Stimulated activated CD4-positive, alpha-beta T cell treated with anti-CD3 and anti-CD28 coated beads, Interleukin-4, amount 100 ng/mL, for 1 hour (primary cell): ENCODE results near the gene DSCAM.

Source experiments
- DNase-seq: peaks from one replicate; pipeline ENCODE4 v3.0.0-alpha.2; 2020

Gene DSCAM

GRCh38 chr21:40595806-40596205 is 251.2 kb downstream of the DSCAM start:
- no peak for DNase-seq

GRCh38 chr21:40587736-40588346 is 259.1 kb downstream of the DSCAM start:
- DNase-seq, result no peak

- no peak for DNase-seq
Measured at GRCh38 chr21:40586575-40586974, 260.4 kb downstream of the DSCAM start.

DNA sequence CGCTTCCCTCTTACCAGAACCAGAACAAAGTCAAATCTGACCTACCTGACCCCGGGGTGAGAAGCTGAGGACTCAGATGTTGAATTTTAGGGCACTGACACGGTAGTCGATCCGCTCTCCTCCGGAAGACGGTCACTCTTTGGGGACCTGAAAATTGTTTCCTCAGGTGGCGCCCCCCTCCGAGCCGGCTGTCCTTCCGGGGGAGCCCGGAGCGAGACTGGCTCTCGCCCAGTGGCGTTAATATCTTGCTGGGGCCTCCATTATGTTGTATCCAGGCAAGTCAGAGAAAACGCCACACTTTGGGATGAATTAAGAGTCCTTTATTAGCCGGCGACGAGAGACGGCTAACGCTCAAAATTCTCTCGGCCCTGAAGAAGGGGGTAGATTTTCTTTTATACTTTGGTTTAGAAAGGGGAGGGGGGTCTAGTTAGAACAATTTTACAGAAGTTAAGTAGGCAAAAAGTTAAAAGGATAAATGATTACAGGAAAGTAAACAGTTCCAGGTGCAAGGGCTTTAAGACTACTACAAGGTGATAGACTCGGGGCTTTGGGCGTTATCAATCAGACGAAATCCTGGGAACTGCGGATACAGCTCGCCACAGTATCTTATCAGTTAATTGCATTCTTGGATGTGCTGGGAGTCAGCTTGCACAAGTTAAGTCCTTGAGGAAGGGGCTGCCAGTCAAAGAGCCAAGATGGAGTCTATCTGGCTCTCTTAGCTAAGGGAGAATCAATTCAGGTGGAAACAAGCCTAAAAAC is 269.5 kb downstream of the DSCAM start:
- no peak for DNase-seq

DNA sequence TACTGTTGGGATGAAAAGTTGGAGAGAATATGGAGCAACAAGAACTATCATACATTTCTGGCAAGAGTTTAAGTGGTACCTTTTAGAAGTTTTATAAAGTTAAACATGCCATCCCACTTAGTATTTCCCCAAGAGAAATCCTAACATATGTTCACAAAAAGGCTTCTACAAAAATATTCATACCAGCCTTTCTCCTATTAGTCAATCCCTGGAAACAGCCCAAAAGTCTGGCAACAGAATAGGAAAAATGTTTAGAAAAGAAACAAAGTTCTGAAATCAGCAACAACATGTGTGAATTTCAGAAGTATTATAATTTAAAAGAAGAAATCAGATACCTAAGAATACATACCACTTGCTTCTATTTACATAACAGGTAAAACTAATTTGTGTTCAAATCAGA is 271.0 kb downstream of the DSCAM start:
- DNase-seq, result no peak

- no peak for DNase-seq
Measured at GRCh38 chr21:40569357-40569756, 277.6 kb downstream of the DSCAM start.

GRCh38 chr21:40568807-40569206 is 278.2 kb downstream of the DSCAM start:
- DNase-seq, result no peak

- no peak for DNase-seq
Measured at GRCh38 chr21:40567501-40567900, 279.5 kb downstream of the DSCAM start.

GRCh38 chr21:40566486-40566885 is 280.5 kb downstream of the DSCAM start:
- DNase-seq, result no peak

DNA sequence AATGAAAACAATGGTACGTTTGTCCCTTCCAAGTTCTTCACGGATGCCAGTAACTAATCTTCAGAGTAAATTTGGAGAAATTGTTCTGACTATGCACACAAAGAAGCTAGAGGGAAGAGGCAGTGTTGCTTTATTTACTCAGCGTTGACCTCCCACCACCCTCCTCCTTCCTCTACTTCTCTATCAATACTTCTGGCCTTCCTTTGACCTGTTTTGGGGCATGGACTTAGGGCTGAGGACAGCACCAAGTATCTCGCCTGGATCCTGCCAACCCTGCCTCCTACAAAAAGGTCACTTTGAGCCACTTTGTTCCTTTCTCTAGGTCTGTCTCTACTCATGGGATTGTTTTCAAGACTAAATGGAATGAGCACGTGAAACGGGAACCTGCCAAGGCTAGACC is 282.6 kb downstream of the DSCAM start:
- no peak for DNase-seq

GRCh38 chr21:40563900-40564299 is 283.1 kb downstream of the DSCAM start:
- no peak for DNase-seq

DNA sequence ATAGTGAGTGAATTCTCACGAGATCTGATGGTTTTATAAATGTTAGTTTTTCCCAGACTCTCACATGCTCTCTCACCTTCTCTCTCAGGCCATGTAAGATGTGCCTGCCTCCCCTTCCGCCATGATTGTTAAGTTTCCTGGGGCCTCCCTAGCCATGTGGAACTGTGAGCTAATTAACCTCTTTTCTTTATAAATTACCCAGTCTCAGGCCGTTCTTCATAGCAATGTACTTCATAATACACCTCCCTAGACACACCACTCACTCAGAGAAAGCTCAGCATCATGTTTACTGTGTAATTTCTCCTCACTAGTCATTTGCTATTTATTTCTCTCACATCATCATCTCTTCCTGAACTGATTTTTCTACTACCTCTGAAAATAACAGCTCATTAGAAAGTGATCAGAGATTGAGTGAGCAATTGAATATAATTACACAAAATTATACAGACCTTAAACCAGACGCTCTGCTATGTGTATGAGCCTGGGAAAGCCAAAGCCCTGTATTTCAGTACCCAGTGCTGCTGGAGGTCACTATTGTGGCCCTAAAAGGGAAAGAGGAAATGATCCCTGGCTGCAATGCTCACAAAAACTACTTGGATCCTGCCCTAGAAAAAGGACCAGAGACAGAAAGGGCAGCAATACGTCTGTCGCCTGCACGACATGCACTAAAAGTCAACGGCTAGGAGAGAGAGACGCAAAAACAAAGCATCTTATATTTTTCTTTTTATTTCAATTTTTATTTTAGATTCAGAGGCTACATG is 284.5 kb downstream of the DSCAM start:
- no peak for DNase-seq

DNA sequence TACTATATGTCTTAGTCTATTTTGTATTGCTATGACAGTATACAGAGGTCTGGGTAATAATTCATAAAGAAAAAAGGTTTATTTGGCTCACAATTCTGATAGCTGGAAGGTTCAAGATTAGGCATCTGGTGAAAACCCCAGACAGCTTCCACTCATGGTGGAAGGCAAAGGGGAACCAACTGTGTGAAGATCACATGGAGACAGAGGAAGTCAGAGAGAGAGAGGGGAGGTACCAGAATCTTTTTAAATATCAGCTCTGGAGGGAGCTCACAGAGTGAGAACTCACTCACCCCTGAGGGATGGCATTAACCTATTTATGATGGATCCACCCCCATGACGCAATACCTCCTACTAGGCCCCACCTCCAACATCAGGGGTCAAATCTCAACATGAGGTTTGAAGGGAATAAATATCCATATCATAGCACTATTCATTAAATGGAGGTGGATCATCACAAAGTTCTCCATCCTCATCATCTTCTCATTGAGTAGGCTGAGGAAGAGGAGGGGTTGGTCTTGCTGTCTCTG is 290.5 kb downstream of the DSCAM start:
- DNase-seq, result no peak

GRCh38 chr21:40555021-40555528 is 291.9 kb downstream of the DSCAM start:
- no peak for DNase-seq

DNA sequence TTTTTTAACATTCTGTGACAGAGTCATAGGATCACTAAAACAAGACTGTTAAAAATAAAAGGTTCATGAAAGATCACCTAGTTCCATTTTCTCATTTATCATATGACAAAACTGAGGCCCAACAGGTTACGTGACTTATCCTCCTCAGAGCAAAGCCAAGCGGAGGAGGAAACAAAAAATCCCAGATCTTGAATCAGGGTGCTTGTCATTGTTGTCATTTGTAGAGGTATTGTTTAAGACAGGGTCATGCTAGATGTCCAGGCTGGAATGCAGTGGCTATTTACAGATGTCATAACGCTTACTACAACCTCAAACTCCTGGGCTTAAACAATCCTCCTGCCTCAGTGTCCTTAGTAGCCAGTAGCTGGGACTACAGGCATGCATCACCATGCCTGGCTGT is 293.2 kb downstream of the DSCAM start:
- DNase-seq, result no peak

DNA sequence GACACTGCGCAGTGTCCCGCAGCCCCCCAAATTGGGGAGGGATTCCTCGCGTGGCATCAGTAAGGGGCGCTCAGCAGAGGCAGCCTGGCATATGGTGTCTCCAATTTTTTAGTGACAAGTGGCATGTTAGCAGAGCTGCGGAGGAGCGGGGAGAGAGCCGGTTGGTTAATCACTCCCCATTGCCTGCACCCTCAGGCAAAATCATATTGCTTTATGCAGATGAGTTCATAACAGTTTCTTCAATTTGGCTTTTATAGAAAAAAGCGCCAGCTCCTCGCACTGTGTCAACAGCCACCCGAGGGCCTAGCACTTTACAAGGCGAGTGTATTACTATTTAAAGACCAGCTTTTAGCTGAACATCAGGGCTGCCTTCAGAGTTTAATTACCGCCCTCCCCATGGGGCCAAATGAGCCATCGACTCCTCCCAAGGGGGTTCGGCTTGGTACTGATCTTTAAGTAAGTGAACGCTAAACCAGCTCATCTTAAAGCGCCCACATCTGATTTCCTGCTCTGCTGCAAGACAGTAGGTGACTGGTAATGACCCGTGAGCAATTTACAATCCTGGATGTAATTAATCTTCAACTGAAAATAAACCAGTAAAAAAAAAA is 298.9 kb downstream of the DSCAM start:
- no peak for DNase-seq

- DNase-seq, result no peak
Measured at GRCh38 chr21:40546647-40547046, 300.3 kb downstream of the DSCAM start.

DNA sequence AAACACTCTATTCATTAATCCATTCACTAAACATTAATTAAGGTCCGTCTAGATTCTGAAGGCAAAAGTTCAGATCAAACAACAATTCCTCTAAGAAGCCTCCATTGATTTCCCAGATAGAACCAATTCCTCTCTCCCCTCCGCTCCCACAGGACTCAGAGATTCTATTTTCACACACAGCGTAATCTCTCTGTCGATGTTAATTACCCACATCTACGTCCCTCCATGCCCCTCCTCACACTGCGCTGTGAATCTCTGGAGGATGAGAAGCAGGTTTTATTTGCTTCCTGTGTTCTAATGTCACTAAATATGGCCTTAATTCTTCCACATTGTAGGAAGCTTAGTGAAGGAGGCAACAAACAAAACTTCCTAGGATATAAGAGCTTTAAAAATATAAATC is 306.7 kb downstream of the DSCAM start:
- no peak for DNase-seq

- no peak for DNase-seq
Measured at GRCh38 chr21:40534886-40535285, 312.1 kb downstream of the DSCAM start.

DNA sequence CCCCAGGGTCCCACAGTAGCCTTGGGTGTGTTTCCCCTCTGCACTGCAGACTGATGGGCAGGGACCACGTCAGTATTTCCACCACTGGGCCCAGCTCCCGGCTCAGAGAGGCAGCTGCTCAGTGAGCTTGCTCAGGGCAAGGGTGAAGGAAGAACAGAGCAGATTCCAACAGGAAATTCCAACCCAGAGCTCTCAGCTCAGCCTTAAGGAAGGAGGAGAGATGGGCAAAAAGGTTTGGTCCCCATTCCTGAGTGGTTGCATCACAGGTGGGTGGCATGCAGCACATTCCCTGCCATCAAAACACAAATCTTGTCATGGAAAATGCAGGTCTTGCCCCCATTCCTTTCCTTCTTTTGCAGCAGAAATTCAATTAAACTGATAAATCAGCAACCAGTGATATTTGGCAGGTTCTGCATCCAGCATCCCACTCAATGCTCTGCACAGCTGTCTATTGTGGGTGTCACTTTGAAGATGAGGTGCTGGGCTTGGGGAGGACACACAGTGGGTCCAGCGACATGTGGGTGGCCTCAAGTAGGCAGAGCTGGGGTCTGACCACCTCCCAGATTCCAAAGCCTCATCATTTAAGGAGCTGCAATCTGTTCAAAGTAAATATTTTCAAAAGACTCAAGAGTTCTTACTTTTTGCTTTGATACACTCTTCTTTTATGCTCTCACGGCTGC is 315.4 kb downstream of the DSCAM start:
- no peak for DNase-seq

GRCh38 chr21:40531016-40531415 is 315.9 kb downstream of the DSCAM start:
- DNase-seq, result no peak

- DNase-seq, result no peak
Measured at GRCh38 chr21:40517646-40518045, 329.3 kb downstream of the DSCAM start.

DNA sequence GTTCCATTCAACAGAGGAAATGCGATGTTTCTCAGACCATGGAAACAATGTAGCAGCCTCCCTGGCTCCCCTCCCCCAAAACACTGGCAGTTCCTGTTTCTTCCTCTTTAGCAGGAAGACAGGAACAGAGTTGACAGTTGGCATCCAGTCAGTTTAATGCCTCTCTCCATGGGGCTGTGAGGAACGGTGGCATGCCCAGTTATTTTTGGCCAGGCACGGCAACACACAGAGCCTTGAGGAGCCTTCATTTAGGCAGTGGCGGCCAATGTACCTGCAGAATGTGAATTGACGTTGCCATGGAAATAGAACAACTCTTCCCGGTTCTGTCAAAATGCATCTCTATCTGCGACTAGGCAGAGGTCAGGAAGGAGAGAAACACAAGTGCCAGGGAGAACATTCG is 330.6 kb downstream of the DSCAM start:
- no peak for DNase-seq
